ENCODE results near the gene TMEM50A. TPM values are rescaled to one million over a fixed set of nuclear protein-coding genes. Genes with fewer than 3 reads are reported as not detected.
A peak's percentile ranks its signal among the peaks of the same experiment; 100 is the strongest.
"Not testable (repeated sequence)": the region's sequence is repeated elsewhere in the genome, so short reads cannot be mapped to it uniquely, and the experiment has no call there.

Gene TMEM50A
- total RNA-seq, 4 donors from 2014 or later: 81.1 to 130 (median 96.6) TPM

- no peak for ATAC-seq (ENCODE audit: low FRiP score)
- TF ChIP-seq CTCF (IDR thresholded peaks at IDR 0.05): no peak
- no peak for DNase-seq (ENCODE audit: low spot score)
These were observed 54.7 kb downstream of the TMEM50A start for GRCh38 chr1:25392841-25393240.

GRCh38 chr1:25397549-25397948, 59.4 kb downstream of the TMEM50A start:
- ATAC-seq (ENCODE audit: low FRiP score); DNase-seq (ENCODE audit: low spot score): not testable (repeated sequence)

- not testable (repeated sequence) for DNase-seq (ENCODE audit: low spot score)
These were observed 59.9 kb downstream of the TMEM50A start for GRCh38 chr1:25398079-25398478.

GRCh38 chr1:25402947-25403803, 65.0 kb downstream of the TMEM50A start:
- DNase-seq (ENCODE audit: low spot score): not testable (repeated sequence)
- peak; percentile 57 for ATAC-seq (ENCODE audit: low FRiP score)

More at GRCh38 chr1:25398079-25398478, 59.9 kb downstream of the TMEM50A start:
- ATAC-seq (ENCODE audit: low FRiP score): not testable (repeated sequence)

- ATAC-seq (ENCODE audit: low FRiP score); DNase-seq (ENCODE audit: low spot score): not testable (repeated sequence)
These were observed 67.7 kb downstream of the TMEM50A start for GRCh38 chr1:25405731-25406305.

GRCh38 chr1:25409641-25410427, 71.7 kb downstream of the TMEM50A start:
- not testable (repeated sequence) for ATAC-seq (ENCODE audit: low FRiP score); DNase-seq (ENCODE audit: low spot score)

Other genes with a start within 250 kb of the TMEM50A start
- gene SYF2, start 105.8 kb upstream of the TMEM50A start, total RNA-seq: 10 to 100 TPM; 37.0 to 57.4 (median 47.4) TPM
- gene RSRP1, start 90.9 kb upstream of the TMEM50A start, total RNA-seq: 100 to 1,000 TPM in 2 of 4 donors, 10 to 100 TPM in 2; 98.7 to 236 (median 103) TPM
- not detected for gene RHD, start 65.8 kb upstream of the TMEM50A start, total RNA-seq
- under 1 TPM in 1 of 4 donors, not detected in 3; 0.44 TPM for gene RHCE, start 82.5 kb downstream of the TMEM50A start, total RNA-seq
- gene MACO1, start 92.6 kb downstream of the TMEM50A start, total RNA-seq: 10 to 100 TPM; 13.0 to 16.6 (median 15.7) TPM
- gene LDLRAP1, start 205.3 kb downstream of the TMEM50A start, total RNA-seq: 10 to 100 TPM in 3 of 4 donors, 1 to 10 TPM in 1; 7.1 to 18.7 (median 15.8) TPM

Data from omental fat pad (tissue), 4 donors.